GM19099 (cell line): ENCODE measurements around the gene PCED1B.

Experiments
- POLR2A ChIP-seq: IDR thresholded peaks from 3 replicates; pipeline ENCODE4 v1.6.1; 2011; ENCODE audit warnings: low read depth; ENCODE audit not compliant: insufficient read length; ENCODE audit errors: extremely low read depth

PCED1B gene

GRCh38 chr12:47276621-47277309 lies 197.3 kb downstream of the PCED1B start:
- no peak for TF ChIP-seq POLR2A

GRCh38 chr12:47277972-47278448 lies 198.6 kb downstream of the PCED1B start:
- no peak for TF ChIP-seq POLR2A

- TF ChIP-seq POLR2A, result no peak
These were observed 201.3 kb downstream of the PCED1B start for GRCh38 chr12:47280543-47281300.

- no peak for TF ChIP-seq POLR2A
These were observed 202.3 kb downstream of the PCED1B start for GRCh38 chr12:47281667-47282171.

GRCh38 chr12:47282206-47282605 lies 202.8 kb downstream of the PCED1B start:
- TF ChIP-seq POLR2A, result no peak
